HEK293 (cell line): ENCODE data around the gene CFAP119.
A peak's percentile ranks its signal among the peaks of the same experiment; 100 is the strongest.

Experiments used
- CTCF ChIA-PET: fragments of 350-600 bp; formaldehyde crosslinking; extraction: SDS; loops from one replicate; lab custom pipeline; 2021; ENCODE audit warnings: antibody characterized with exemption; lab: Yijun Ruan, JAX
- POLR2A ChIA-PET: fragments of 300-600 bp; formaldehyde crosslinking; extraction: SDS; loops from one replicate; lab custom pipeline; 2020; ENCODE audit warnings: antibody characterized with exemption, inconsistent platforms; lab: Yijun Ruan, JAX
- H3K27ac ChIP-seq: fragments of 200-500 bp; sonication (Bioruptor generic); 2 replicates; pipeline ENCODE4 v1.5.1; 2014; ENCODE audit warnings: low read depth, low read length, control low read depth, inconsistent platforms; ENCODE audit errors: extremely low read depth
- H3K36me3 ChIP-seq, 2 experiments: fragments of 200-500 bp in 1 of 2; sonication (Bioruptor generic) in 1 of 2; 1 replicate in 1 of 2; 2 replicates in 1 of 2; pipeline ENCODE4 v1.5.1; 2014 to 2017; ENCODE audit warnings: inconsistent platforms in 2 of 2, low read length in 2 of 2; ENCODE audit not compliant: control insufficient read depth in 2 of 2, insufficient read depth in 1 of 2
- H3K4me1 ChIP-seq: fragments of 200-500 bp; sonication (Bioruptor generic); 2 replicates; pipeline ENCODE4 v1.5.1; 2014; ENCODE audit warnings: mild to moderate bottlenecking, low read length, inconsistent platforms; ENCODE audit not compliant: control insufficient read depth, insufficient read depth
- H3K4me3 ChIP-seq: 2 replicates; pipeline ENCODE4 v1.5.1; 2011; ENCODE audit warnings: low read depth, mild to moderate bottlenecking, control low read depth, low read length, moderate library complexity
- H3K9me3 ChIP-seq: fragments of 200-500 bp; sonication (Bioruptor generic); 2 replicates; pipeline ENCODE4 v1.5.1; 2014; ENCODE audit warnings: low read depth, low read length, inconsistent platforms; ENCODE audit not compliant: control insufficient read depth, insufficient read depth
- CTCF ChIP-seq: fragments of 450-650 bp; formaldehyde crosslinking; IDR thresholded peaks from 2 replicates; pipeline ENCODE4 v1.5.1; 2016; ENCODE audit warnings: missing biosample characterization, missing genetic modification characterization
- HOXC10 ChIP-seq: sonication (generic); formaldehyde crosslinking; IDR thresholded peaks from 2 replicates; pipeline ENCODE4 v1.8.1; 2023; ENCODE audit warnings: mild to moderate bottlenecking, missing genetic modification reagents
- KLF1 ChIP-seq: fragments of 450-650 bp; formaldehyde crosslinking; IDR thresholded peaks from 2 replicates; pipeline ENCODE4 v1.5.1; 2016; ENCODE audit warnings: missing biosample characterization, missing genetic modification characterization
- PRDM2 ChIP-seq: fragments of 450-650 bp; formaldehyde crosslinking; IDR thresholded peaks from 2 replicates; pipeline ENCODE4 v1.5.1; 2016; ENCODE audit warnings: missing biosample characterization, missing genetic modification characterization, borderline replicate concordance
- ZBTB1 ChIP-seq: fragments of 450-650 bp; formaldehyde crosslinking; IDR thresholded peaks from 2 replicates; pipeline ENCODE4 v1.5.1; 2016; ENCODE audit warnings: missing biosample characterization, missing genetic modification characterization
- ZBTB17 ChIP-seq: fragments of 450-650 bp; formaldehyde crosslinking; IDR thresholded peaks from 2 replicates; pipeline ENCODE4 v1.5.1; 2016; ENCODE audit warnings: missing biosample characterization, missing genetic modification characterization
- ZBTB7A ChIP-seq: fragments of 450-650 bp; formaldehyde crosslinking; IDR thresholded peaks from 2 replicates; pipeline ENCODE4 v1.5.1; 2016; ENCODE audit warnings: low read depth, missing biosample characterization, missing genetic modification characterization
- ZBTB8A ChIP-seq: fragments of 450-650 bp; formaldehyde crosslinking; IDR thresholded peaks from 2 replicates; pipeline ENCODE4 v1.5.1; 2016; ENCODE audit warnings: missing biosample characterization, missing genetic modification characterization
- ZFP37 ChIP-seq: fragments of 450-650 bp; formaldehyde crosslinking; IDR thresholded peaks from 2 replicates; pipeline ENCODE4 v1.5.1; 2016; ENCODE audit warnings: missing biosample characterization, missing genetic modification characterization
- ZNF132 ChIP-seq: fragments of 450-650 bp; formaldehyde crosslinking; IDR thresholded peaks from 2 replicates; pipeline ENCODE4 v1.5.1; 2017; ENCODE audit warnings: missing biosample characterization, missing genetic modification characterization, borderline replicate concordance
- ZNF146 ChIP-seq: fragments of 450-650 bp; formaldehyde crosslinking; IDR thresholded peaks from 2 replicates; pipeline ENCODE4 v1.5.1; 2016; ENCODE audit warnings: missing biosample characterization, missing genetic modification characterization
- ZNF157 ChIP-seq: fragments of 450-650 bp; formaldehyde crosslinking; IDR thresholded peaks from 2 replicates; pipeline ENCODE4 v1.5.1; 2016; ENCODE audit warnings: missing biosample characterization, missing genetic modification characterization
- ZNF174 ChIP-seq: fragments of 450-650 bp; formaldehyde crosslinking; IDR thresholded peaks from 2 replicates; pipeline ENCODE4 v1.5.0; 2017; ENCODE audit warnings: missing biosample characterization, mild to moderate bottlenecking, missing genetic modification characterization
- ZNF175 ChIP-seq: fragments of 450-650 bp; formaldehyde crosslinking; IDR thresholded peaks from 2 replicates; pipeline ENCODE4 v1.5.1; 2016; ENCODE audit warnings: missing biosample characterization, missing genetic modification characterization
- ZNF18 ChIP-seq: fragments of 450-650 bp; formaldehyde crosslinking; IDR thresholded peaks from 2 replicates; pipeline ENCODE4 v1.5.1; 2016; ENCODE audit warnings: missing biosample characterization, missing genetic modification characterization
- ZNF311 ChIP-seq: fragments of 450-650 bp; formaldehyde crosslinking; IDR thresholded peaks from 2 replicates; pipeline ENCODE4 v1.5.1; 2017; ENCODE audit warnings: missing biosample characterization, missing genetic modification characterization, borderline replicate concordance
- ZNF341 ChIP-seq: fragments of 450-650 bp; formaldehyde crosslinking; IDR thresholded peaks from 2 replicates; pipeline ENCODE4; 2016; ENCODE audit warnings: low read depth, missing biosample characterization, missing genetic modification characterization
- ZNF48 ChIP-seq: fragments of 450-650 bp; formaldehyde crosslinking; IDR thresholded peaks from 2 replicates; pipeline ENCODE4 v1.5.1; 2016; ENCODE audit warnings: missing biosample characterization, missing genetic modification characterization
- ZNF549 ChIP-seq: fragments of 450-650 bp; IDR thresholded peaks from 2 replicates; pipeline ENCODE4 v1.5.1; 2018; ENCODE audit warnings: missing biosample characterization, missing genetic modification characterization, mild to moderate bottlenecking, inconsistent platforms, moderate library complexity
- ZNF580 ChIP-seq: fragments of 450-650 bp; formaldehyde crosslinking; IDR thresholded peaks from 2 replicates; pipeline ENCODE4 v1.5.1; 2016; ENCODE audit warnings: missing biosample characterization, missing genetic modification characterization
- TF ChIP-seq, protein P1 (sequence below): fragments of 450-650 bp; formaldehyde crosslinking; IDR thresholded peaks from 2 replicates; pipeline ENCODE4 v1.5.1; 2017; ENCODE audit warnings: missing biosample characterization, missing genetic modification characterization
- TF ChIP-seq, protein P2 (sequence below): fragments of 450-650 bp; IDR thresholded peaks from 2 replicates; pipeline ENCODE4 v1.5.1; 2018; ENCODE audit warnings: missing biosample characterization, missing genetic modification characterization

CFAP119 gene

GRCh38 chr16:30805370-30806169 is 43.7 kb upstream of the CFAP119 start:
- H3K36me3 ChIP-seq: no peaks in the 10 kb centered on the region
- H3K27ac ChIP-seq: peak overlapping the region; percentile 86
- CTCF ChIA-PET: interaction anchor here (0.6 to 4.9 kb wide), 14 partner anchors 8 to 1827 kb away, joined by 3 to 30 read pairs (median 4); partner anchors contain the start of genes PRR14 and ZNF629
- no peaks in the 10 kb centered on the region for H3K4me1 ChIP-seq
- peak overlapping the region; percentile 74 for H3K4me3 ChIP-seq
- H3K9me3 ChIP-seq: no peaks in the 10 kb centered on the region
- POLR2A ChIA-PET: interaction anchor here (0.5 to 5.4 kb wide), 32 partner anchors 8 to 740 kb away, joined by 3 to 132 read pairs (median 4); partner anchors contain the start of genes ALDOA, FBXL19, PHKG2 and PRR14
- TF ChIP-seq ZNF146 (tag by site-specific recombination) (peak; percentile 13; the same call in 1 of the 2 replicates), ZNF157 (no peak), ZNF175 (tag by site-specific recombination) (no peak), ZNF580 (peak; percentile 85), PRDM2 (tag by site-specific recombination) (no peak), ZNF341 (tag by site-specific recombination) (peak; percentile 84), ZNF311 (tag by site-specific recombination) (no peak), KLF1 (tag by site-specific recombination) (no peak; the same call in 1 of the 2 replicates), ZNF18 (peak; percentile 78), ZBTB7A (tag by site-specific recombination) (peak; percentile 24; the same call in 1 of the 2 replicates), HOXC10 (peak; percentile 90; the same call in 1 of the 2 replicates), ZNF174 (tag by site-specific recombination) (no peak), ZBTB17 (peak; percentile 94), ZNF48 (tag by site-specific recombination) (no peak), CTCF (peak; percentile 79), ZBTB1 (tag by site-specific recombination) (no peak), ZNF549 (tag by site-specific recombination) (no peak), ZNF132 (no peak), ZFP37 (tag by site-specific recombination) (peak; percentile 40; the same call in 1 of the 2 replicates), ZBTB8A (tag by site-specific recombination) (peak; percentile 78)
- TF ChIP-seq, protein P1, sequence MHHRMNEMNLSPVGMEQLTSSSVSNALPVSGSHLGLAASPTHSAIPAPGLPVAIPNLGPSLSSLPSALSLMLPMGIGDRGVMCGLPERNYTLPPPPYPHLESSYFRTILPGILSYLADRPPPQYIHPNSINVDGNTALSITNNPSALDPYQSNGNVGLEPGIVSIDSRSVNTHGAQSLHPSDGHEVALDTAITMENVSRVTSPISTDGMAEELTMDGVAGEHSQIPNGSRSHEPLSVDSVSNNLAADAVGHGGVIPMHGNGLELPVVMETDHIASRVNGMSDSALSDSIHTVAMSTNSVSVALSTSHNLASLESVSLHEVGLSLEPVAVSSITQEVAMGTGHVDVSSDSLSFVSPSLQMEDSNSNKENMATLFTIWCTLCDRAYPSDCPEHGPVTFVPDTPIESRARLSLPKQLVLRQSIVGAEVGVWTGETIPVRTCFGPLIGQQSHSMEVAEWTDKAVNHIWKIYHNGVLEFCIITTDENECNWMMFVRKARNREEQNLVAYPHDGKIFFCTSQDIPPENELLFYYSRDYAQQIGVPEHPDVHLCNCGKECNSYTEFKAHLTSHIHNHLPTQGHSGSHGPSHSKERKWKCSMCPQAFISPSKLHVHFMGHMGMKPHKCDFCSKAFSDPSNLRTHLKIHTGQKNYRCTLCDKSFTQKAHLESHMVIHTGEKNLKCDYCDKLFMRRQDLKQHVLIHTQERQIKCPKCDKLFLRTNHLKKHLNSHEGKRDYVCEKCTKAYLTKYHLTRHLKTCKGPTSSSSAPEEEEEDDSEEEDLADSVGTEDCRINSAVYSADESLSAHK (tag by site-specific recombination): 0 out of 2 replicates have a peak, but pooled peaks have one; percentile 44
- TF ChIP-seq, protein P2, sequence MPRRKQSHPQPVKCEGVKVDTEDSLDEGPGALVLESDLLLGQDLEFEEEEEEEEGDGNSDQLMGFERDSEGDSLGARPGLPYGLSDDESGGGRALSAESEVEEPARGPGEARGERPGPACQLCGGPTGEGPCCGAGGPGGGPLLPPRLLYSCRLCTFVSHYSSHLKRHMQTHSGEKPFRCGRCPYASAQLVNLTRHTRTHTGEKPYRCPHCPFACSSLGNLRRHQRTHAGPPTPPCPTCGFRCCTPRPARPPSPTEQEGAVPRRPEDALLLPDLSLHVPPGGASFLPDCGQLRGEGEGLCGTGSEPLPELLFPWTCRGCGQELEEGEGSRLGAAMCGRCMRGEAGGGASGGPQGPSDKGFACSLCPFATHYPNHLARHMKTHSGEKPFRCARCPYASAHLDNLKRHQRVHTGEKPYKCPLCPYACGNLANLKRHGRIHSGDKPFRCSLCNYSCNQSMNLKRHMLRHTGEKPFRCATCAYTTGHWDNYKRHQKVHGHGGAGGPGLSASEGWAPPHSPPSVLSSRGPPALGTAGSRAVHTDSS (tag by site-specific recombination): peak; percentile 15; the same call in 1 of the 2 replicates
